Measurements from ENCODE around the gene RALY. TPM values are rescaled to one million over a fixed set of nuclear protein-coding genes. Genes with fewer than 3 reads are reported as not detected.

The RALY gene
- total and polyA plus RNA-seq, 2 of the 4 experiments (the other 2 are of a cell fraction), result 46.2 to 115 TPM

- no peak overlapping the region for H2AK9ac ChIP-seq (replicated peaks; ENCODE audit: low read depth, low read length, poor library complexity)
- H2AFZ ChIP-seq (replicated peaks; ENCODE audit: low read length, poor library complexity), result no peak overlapping the region
- H4K91ac ChIP-seq (ENCODE audit: insufficient read depth, low read depth, low read length), result no peak overlapping the region
- WGBS, 2 experiments (ENCODE audit: extremely low coverage in 2 of 2, insufficient read length in 1 of 2), result no CpG with 5 or more reads among the region's 4 CpGs
- H3K27ac ChIP-seq (ENCODE audit: insufficient read depth, low read length), result peak overlapping the region; percentile 62; the same call in 1 of the 2 replicates
- H4K8ac ChIP-seq (ENCODE audit: low read depth in 2 of 2, low read length in 2 of 2), result no peak overlapping the region
- peak overlapping the region; percentile 62; the same call in 1 of the 2 replicates for H2AK5ac ChIP-seq (ENCODE audit: low read depth, low read length)
- no peak overlapping the region for H3K9ac ChIP-seq (ENCODE audit: low read depth, low read length)
- no peak for DNase-seq
- H3K4ac ChIP-seq (ENCODE audit: low read depth, low read length), result peak overlapping the region; percentile 46; the same call in 1 of the 2 replicates
- H3K56ac ChIP-seq (ENCODE audit: extremely low read depth, insufficient read depth, low read length), result no peak overlapping the region
- ATAC-seq (ENCODE audit: low read depth), result no peak
- peak overlapping the region; percentile 48; the same call in 1 of the 2 replicates for H3K14ac ChIP-seq (replicated peaks; ENCODE audit: low read depth, low read length)
- ChIA-PET POLR2A (ENCODE audit: unreplicated experiment) (no interaction called here), CTCF (no interaction called here)
- H4K5ac ChIP-seq (ENCODE audit: low read depth, low read length), result no peak overlapping the region
- H3K4me1 ChIP-seq (ENCODE audit: control insufficient read depth, insufficient read depth, low read length), result peaks cover 15% of the 10 kb centered on the region
- no peaks in the 10 kb centered on the region for H3K27me3 ChIP-seq (ENCODE audit: control insufficient read depth, insufficient read depth, low read length)
- H3K4me2 ChIP-seq (ENCODE audit: low read depth, low read length), result no peak overlapping the region
- no peak overlapping the region for H2BK5ac ChIP-seq (ENCODE audit: low read depth, low read length, poor library complexity, severe bottlenecking)
- H2BK20ac ChIP-seq (ENCODE audit: low read depth, low read length), result no peak overlapping the region
- no TSS peak for BruUV-seq (replicated peaks)
- TF ChIP-seq POLR2A (IDR thresholded peaks at IDR 0.05; ENCODE audit: low read depth, low read length) (no peak), MAFK (IDR thresholded peaks at IDR 0.05; ENCODE audit: low read depth, low read length) (no peak), RCOR1 (IDR thresholded peaks at IDR 0.05; ENCODE audit: insufficient replicate concordance, low read length) (no peak), CHD1 (IDR thresholded peaks at IDR 0.05; ENCODE audit: low read depth, low read length) (no peak), BHLHE40 (IDR thresholded peaks at IDR 0.05; ENCODE audit: low read depth, low read length) (no peak), NFE2L2 (IDR thresholded peaks at IDR 0.05; ENCODE audit: low read depth, low read length) (no peak), RAD21 (IDR thresholded peaks at IDR 0.05; ENCODE audit: low read length) (no peak), CEBPB (IDR thresholded peaks at IDR 0.05; ENCODE audit: low read depth, low read length) (no peak), MAZ (IDR thresholded peaks at IDR 0.05; ENCODE audit: borderline replicate concordance, low read depth, low read length) (no peak), RFX5 (IDR thresholded peaks at IDR 0.05; ENCODE audit: low read depth, low read length) (no peak), CTCF (conservative IDR thresholded peaks at IDR 0.05; ENCODE audit: low read depth, low read length) (no peak), MXI1 (IDR thresholded peaks at IDR 0.05; ENCODE audit: borderline replicate concordance, low read depth, low read length) (no peak), FOS (IDR thresholded peaks at IDR 0.05; ENCODE audit: low read depth, low read length) (no peak), ELK1 (IDR thresholded peaks at IDR 0.05; ENCODE audit: borderline replicate concordance, low read depth, low read length) (no peak), SMC3 (IDR thresholded peaks at IDR 0.05; ENCODE audit: low read depth, low read length) (no peak), USF2 (IDR thresholded peaks at IDR 0.05; ENCODE audit: low read depth, low read length) (no peak)
- peaks cover 6% of the 10 kb centered on the region; the same call in 1 of the 2 replicates for H3K36me3 ChIP-seq (ENCODE audit: control insufficient read depth, insufficient read depth, low read length)
- no peaks in the 10 kb centered on the region for H3K9me3 ChIP-seq (ENCODE audit: control insufficient read depth, insufficient read depth, low read length)
- no peak overlapping the region for H3K4me3 ChIP-seq (ENCODE audit: insufficient read depth, low read depth, low read length)
- intact Hi-C loops (cut with micrococcal nuclease), result no loop called here
- dilution Hi-C loops (cut with HindIII; ENCODE audit: low sequenced_read_pairs, unreplicated experiment), result no loop called here
- no peak overlapping the region for H2BK120ac ChIP-seq (ENCODE audit: low read depth, low read length)
- peaks cover 94% of the 10 kb centered on the region for H4K20me1 ChIP-seq (ENCODE audit: insufficient read depth, low read length)
- H3K18ac ChIP-seq (ENCODE audit: low read depth, low read length), result no peak overlapping the region; the same call in 1 of the 2 replicates
- no peak overlapping the region for H2BK15ac ChIP-seq (ENCODE audit: low read depth, low read length)
- peak overlapping the region; percentile 17; the same call in 1 of the 2 replicates for H3K23ac ChIP-seq (ENCODE audit: low read depth, low read length)
- peaks cover 56 to 97% of the 10 kb centered on the region in 2 experiments for H3K79me1 ChIP-seq (ENCODE audit: low read depth in 1 of 2, low read length in 2 of 2)
- H3K9me1 ChIP-seq (ENCODE audit: insufficient read depth, low read length), result peaks cover 30% of the 10 kb centered on the region
- in situ Hi-C loops (cut with MboI; ENCODE audit: low sequenced_read_pairs), result no loop called here
These were observed 48.6 kb downstream of the RALY start for GRCh38 chr20:34042262-34042661.

Measured in IMR-90 (cell line).